PC-9 (cell line): Measurements from ENCODE around the gene KRT36. TPM values are rescaled to one million over a fixed set of nuclear protein-coding genes. Genes with fewer than 3 reads are reported as not detected.
A peak's percentile ranks its signal among the peaks of the same experiment; 100 is the strongest.

ENCODE experiments used
- BruUV-seq: library from RNA; stranded (reverse); fragments of 400-500 nt; replicated peaks from 2 replicates; lab custom pipeline; 2021; lab: Mats Ljungman, UMichigan
- CTCF ChIA-PET: fragments of 300-600 bp; sonication (Branson Sonifier 250); formaldehyde crosslinking; loops from one replicate; lab custom pipeline; 2022; ENCODE audit warnings: antibody characterized with exemption; lab: Charles Lee
- POLR2A ChIA-PET: fragments of 300-600 bp; sonication (Branson Sonifier 250); formaldehyde crosslinking; loops from one replicate; lab custom pipeline; 2022; ENCODE audit warnings: antibody characterized with exemption; ENCODE audit not compliant: unreplicated experiment; lab: Charles Lee
- DNase-seq, 2 experiments: peaks; one replicate each; pipeline versions ENCODE4 v3.0.0 to v3.0.0-alpha.2; 2015 to 2022; ENCODE audit warnings: mixed read lengths in 1 of 2
- H2AFZ ChIP-seq: fragments of 200-600 bp; sonication (generic); 2 replicates; pipeline ENCODE4 v1.8.1; 2017; ENCODE audit warnings: antibody characterized with exemption
- H3F3A ChIP-seq: fragments of 200-600 bp; sonication (generic); 2 replicates; pipeline ENCODE4 v1.8.1; 2017; ENCODE audit warnings: antibody characterized with exemption, mild to moderate bottlenecking, low read depth; ENCODE audit not compliant: insufficient read depth
- H3K27ac ChIP-seq: fragments of 200-600 bp; sonication (generic); 2 replicates; pipeline ENCODE4 v1.6.1; 2016; ENCODE audit warnings: mixed run types
- H3K27me3 ChIP-seq: fragments of 200-600 bp; sonication (generic); 2 replicates; pipeline ENCODE4 v1.6.1; 2016; ENCODE audit warnings: low read depth, mixed run types; ENCODE audit not compliant: insufficient read depth
- H3K36me3 ChIP-seq: fragments of 200-600 bp; sonication (generic); 2 replicates; pipeline ENCODE4 v1.6.1; 2016; ENCODE audit warnings: low read depth, mixed run types
- H3K4me1 ChIP-seq: fragments of 200-600 bp; sonication (generic); replicated peaks from 2 replicates; pipeline ENCODE4 v1.6.1; 2016; ENCODE audit warnings: mixed run types; ENCODE audit not compliant: insufficient read depth
- H3K4me2 ChIP-seq: fragments of 200-600 bp; sonication (generic); 2 replicates; pipeline ENCODE4 v1.6.1; 2017; ENCODE audit warnings: mixed run types
- H3K4me3 ChIP-seq: fragments of 200-600 bp; sonication (generic); 2 replicates; pipeline ENCODE4 v1.6.1; 2016; ENCODE audit warnings: mixed run types
- H3K79me2 ChIP-seq: fragments of 200-600 bp; sonication (generic); 2 replicates; pipeline ENCODE4 v1.6.1; 2017; ENCODE audit warnings: low read depth, mixed run types
- H3K9me2 ChIP-seq: fragments of 200-600 bp; sonication (generic); 2 replicates; pipeline ENCODE4 v1.8.1; 2017; ENCODE audit warnings: mild to moderate bottlenecking; ENCODE audit not compliant: insufficient read depth
- H3K9me3 ChIP-seq: fragments of 200-600 bp; sonication (generic); 2 replicates; pipeline ENCODE4 v1.8.1; 2016; ENCODE audit warnings: low read depth; ENCODE audit not compliant: insufficient read depth
- H4K20me1 ChIP-seq: fragments of 200-600 bp; sonication (generic); 2 replicates; pipeline ENCODE4 v1.8.1; 2017; ENCODE audit not compliant: insufficient read depth
- CTCF ChIP-seq: fragments of 200-600 bp; sonication (generic); conservative IDR thresholded peaks from 2 replicates; pipeline ENCODE4 v1.6.1; 2017; ENCODE audit warnings: mixed run types, antibody characterized with exemption, mild to moderate bottlenecking, moderate library complexity
- EZH2 ChIP-seq: fragments of 200-600 bp; sonication (generic); IDR thresholded peaks from 2 replicates; pipeline ENCODE4 v1.8.0; 2017; ENCODE audit warnings: antibody characterized with exemption, low read depth
- intact Hi-C: fragments of 100-400 bp; cut with micrococcal nuclease; formaldehyde crosslinking; loops from one replicate; pipeline ENCODE4 v1.10.0; 2022; ENCODE audit not compliant: unreplicated experiment
- total RNA-seq: library from RNA; stranded (reverse); gene quantifications from 2 replicates; pipeline ENCODE4 v1.2.3, GENCODE V29; 2021

KRT36 gene
- total RNA-seq, 1 experiment from 2014 or later = not detected

GRCh38 chr17:41522301-41523224 lies 32.9 kb upstream of the KRT36 start:
- TSS peak; percentile 13 for BruUV-seq
- intact Hi-C loops = loop anchor here (1.0 to 10.0 kb wide), 3 partner anchors 26 to 613 kb away; no protein-coding TSS in a partner anchor
- CTCF ChIA-PET = interaction anchor here (0.6 to 4.7 kb wide), 6 partner anchors 15 to 208 kb away, joined by 3 to 51 read pairs (median 6); partner anchors contain the start of gene KRT13
- no peaks in the 10 kb centered on the region for H3K27me3 ChIP-seq
- POLR2A ChIA-PET = interaction anchor here (0.5 to 5.8 kb wide), 18 partner anchors 8 to 1021 kb away, joined by 3 to 75 read pairs (median 6); partner anchors contain the start of genes KRT13 and TNS4
- peaks cover 58% of the 10 kb centered on the region for H3K79me2 ChIP-seq
- peaks cover 38% of the 10 kb centered on the region for H3K36me3 ChIP-seq
- no peak for TF ChIP-seq EZH2
- TF ChIP-seq CTCF = no peak
- H2AFZ ChIP-seq = no peak overlapping the region
- H3K4me2 ChIP-seq = peak overlapping the region; percentile 98
- peaks cover 92% of the 10 kb centered on the region for H3F3A ChIP-seq
- peak overlapping the region; percentile 93; the same call in 1 of the 2 replicates for H3K4me3 ChIP-seq
- no peaks in the 10 kb centered on the region for H3K9me2 ChIP-seq
- H4K20me1 ChIP-seq = peaks cover 19% of the 10 kb centered on the region
- H3K4me1 ChIP-seq = peaks cover 73% of the 10 kb centered on the region
- H3K9me3 ChIP-seq = no peaks in the 10 kb centered on the region
- peak; percentile 82 to 98 for DNase-seq
- H3K27ac ChIP-seq = peak overlapping the region; percentile 95

- Histone ChIP-seq H3K36me3 (peaks cover 29% of the 10 kb centered on the region), H3K9me3 (no peaks in the 10 kb centered on the region), H3K9me2 (no peaks in the 10 kb centered on the region), H3F3A (peaks cover 84% of the 10 kb centered on the region), H3K4me3 (peak overlapping the region; percentile 93; the same call in 1 of the 2 replicates), H3K4me1 (peaks cover 81% of the 10 kb centered on the region), H2AFZ (no peak overlapping the region), H4K20me1 (peaks cover 13% of the 10 kb centered on the region), H3K79me2 (peaks cover 56% of the 10 kb centered on the region), H3K4me2 (peak overlapping the region; percentile 98), H3K27ac (peak overlapping the region; percentile 95), H3K27me3 (no peaks in the 10 kb centered on the region)
- CTCF ChIA-PET = interaction anchor here (0.6 to 4.7 kb wide), 6 partner anchors 14 to 207 kb away, joined by 3 to 51 read pairs (median 6); partner anchors contain the start of gene KRT13
- intact Hi-C loops = loop anchor here (1.0 to 10.0 kb wide), 3 partner anchors 27 to 612 kb away; no protein-coding TSS in a partner anchor
- no TSS peak for BruUV-seq
- no peak for TF ChIP-seq EZH2
- no peak for TF ChIP-seq CTCF
- peak; percentile 97 to 98 for DNase-seq
- POLR2A ChIA-PET = interaction anchor here (0.5 to 5.8 kb wide), 21 partner anchors 9 to 1020 kb away, joined by 3 to 75 read pairs (median 5); partner anchors contain the start of genes KRT13 and TNS4
Observed at GRCh38 chr17:41521574-41522261, 32.0 kb upstream of the KRT36 start.
